A549 (cell line): Measurements from ENCODE around the gene FBXW5.

ENCODE experiments used
- BHLHE40 ChIP-seq: IDR thresholded peaks from 2 replicates; pipeline ENCODE4 v1.6.1; 2012; ENCODE audit warnings: low read depth, low read length, inconsistent platforms
- CBX2 ChIP-seq: fragments of 200-600 bp; sonication (generic); IDR thresholded peaks from 2 replicates; pipeline ENCODE4 v1.6.1; 2016; ENCODE audit warnings: low read depth, mild to moderate bottlenecking, borderline replicate concordance
- CEBPB ChIP-seq, 2 experiments: fragments of >200 bp in 1 of 2; sonication (Bioruptor Twin) in 1 of 2; formaldehyde crosslinking in 1 of 2; IDR thresholded peaks; 2 replicates each; pipeline ENCODE4 v1.6.1; 2012 to 2016
- MYC ChIP-seq: IDR thresholded peaks from 2 replicates; pipeline ENCODE4 v1.6.1; 2012; ENCODE audit warnings: mild to moderate bottlenecking, inconsistent platforms, low read length, improper control_type of control experiment, borderline replicate concordance
- PHF8 ChIP-seq: fragments of 200-600 bp; sonication (generic); IDR thresholded peaks from 2 replicates; pipeline ENCODE4 v1.6.1; 2016; ENCODE audit warnings: low read depth, mild to moderate bottlenecking, antibody characterized with exemption, moderate library complexity, borderline replicate concordance
- POLR2A ChIP-seq: IDR thresholded peaks from 2 replicates; pipeline ENCODE4 v1.6.1; 2012; ENCODE audit warnings: mild to moderate bottlenecking, low read length
- POLR2AphosphoS2 ChIP-seq: conservative IDR thresholded peaks from 2 replicates; pipeline ENCODE4 v1.6.1; 2012; ENCODE audit warnings: low read length, improper control_type of control experiment, inconsistent platforms
- RFX5 ChIP-seq: fragments of 450-650 bp; IDR thresholded peaks from 2 replicates; pipeline ENCODE4 v1.7.1; 2014; ENCODE audit warnings: antibody characterized with exemption, mild to moderate bottlenecking, moderate library complexity
- ZFP36 ChIP-seq: fragments of 450-650 bp; IDR thresholded peaks from 2 replicates; pipeline ENCODE4 v1.6.1; 2014; ENCODE audit warnings: borderline replicate concordance; ENCODE audit not compliant: partially characterized antibody
- ZSCAN20 ChIP-seq: fragments of 250-450 bp; sonication (Bioruptor Pico); IDR thresholded peaks from 2 replicates; pipeline ENCODE4 v1.8.0; 2022; ENCODE audit warnings: mild to moderate bottlenecking, moderate library complexity
- TF ChIP-seq, protein P1 (sequence below): fragments of >200 bp; sonication (Bioruptor Twin); formaldehyde crosslinking; IDR thresholded peaks from 3 replicates; pipeline ENCODE4 v1.5.1; 2016

DNA sequence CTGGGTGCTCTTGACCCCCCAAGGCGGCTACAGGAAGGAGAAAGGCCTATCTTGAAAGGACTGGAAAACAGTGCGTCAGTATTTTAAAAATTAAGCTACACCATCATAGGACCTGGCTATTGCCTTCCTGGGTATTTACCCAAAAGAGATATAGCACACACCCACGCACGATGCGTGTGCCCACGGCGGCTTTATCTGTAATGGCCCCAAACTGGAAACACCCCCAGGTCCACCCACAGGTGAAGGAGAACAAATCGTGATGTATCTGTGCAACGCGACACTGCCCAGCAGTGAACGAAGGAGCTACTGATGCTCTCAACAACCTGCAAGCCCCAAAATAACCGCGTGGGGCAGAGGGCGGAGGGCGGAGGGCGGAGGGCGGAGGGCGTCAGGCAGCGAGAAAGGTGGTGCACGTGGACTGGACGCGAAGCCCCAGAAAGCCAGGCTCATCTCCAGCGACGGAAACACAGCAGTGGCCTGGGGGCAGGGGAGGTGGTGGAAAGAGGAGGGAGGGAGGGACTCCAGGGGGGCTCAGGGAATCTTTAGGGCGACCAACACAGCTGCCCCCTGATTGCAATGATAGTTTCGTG is 20.4 kb upstream of the FBXW5 start:
- TF ChIP-seq ZFP36 (no peak), POLR2AphosphoS2 (no peak), PHF8 (no peak), POLR2A (no peak), CBX2 (no peak), ZSCAN20 (CRISPR knock-in tag) (no peak), CEBPB (IDR thresholded peaks at IDR 0.05) (no peak), RFX5 (no peak), BHLHE40 (no peak), MYC (no peak)
- TF ChIP-seq, protein P1, sequence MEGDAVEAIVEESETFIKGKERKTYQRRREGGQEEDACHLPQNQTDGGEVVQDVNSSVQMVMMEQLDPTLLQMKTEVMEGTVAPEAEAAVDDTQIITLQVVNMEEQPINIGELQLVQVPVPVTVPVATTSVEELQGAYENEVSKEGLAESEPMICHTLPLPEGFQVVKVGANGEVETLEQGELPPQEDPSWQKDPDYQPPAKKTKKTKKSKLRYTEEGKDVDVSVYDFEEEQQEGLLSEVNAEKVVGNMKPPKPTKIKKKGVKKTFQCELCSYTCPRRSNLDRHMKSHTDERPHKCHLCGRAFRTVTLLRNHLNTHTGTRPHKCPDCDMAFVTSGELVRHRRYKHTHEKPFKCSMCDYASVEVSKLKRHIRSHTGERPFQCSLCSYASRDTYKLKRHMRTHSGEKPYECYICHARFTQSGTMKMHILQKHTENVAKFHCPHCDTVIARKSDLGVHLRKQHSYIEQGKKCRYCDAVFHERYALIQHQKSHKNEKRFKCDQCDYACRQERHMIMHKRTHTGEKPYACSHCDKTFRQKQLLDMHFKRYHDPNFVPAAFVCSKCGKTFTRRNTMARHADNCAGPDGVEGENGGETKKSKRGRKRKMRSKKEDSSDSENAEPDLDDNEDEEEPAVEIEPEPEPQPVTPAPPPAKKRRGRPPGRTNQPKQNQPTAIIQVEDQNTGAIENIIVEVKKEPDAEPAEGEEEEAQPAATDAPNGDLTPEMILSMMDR: no peak
